HepG2 (cell line): ENCODE data around the gene ABHD17C. TPM values are rescaled to one million over a fixed set of nuclear protein-coding genes. Genes with fewer than 3 reads are reported as not detected.

Experiments used
- CCAR2 ChIP-seq: fragments of 200-400 bp; formaldehyde crosslinking; optimal IDR thresholded peaks from 2 replicates; pipeline ENCODE3; 2018; ENCODE audit warnings: low read depth, mild to moderate bottlenecking, low read length, moderate library complexity
- ESRRA ChIP-seq: sonication (generic); formaldehyde crosslinking; IDR thresholded peaks from 2 replicates; pipeline ENCODE4 v1.5.1; 2020; ENCODE audit warnings: mild to moderate bottlenecking, low read depth, missing genetic modification reagents
- HCFC1 ChIP-seq: fragments of 150-350 bp; IDR thresholded peaks from 2 replicates; pipeline ENCODE4 v1.6.1; 2014; ENCODE audit warnings: low read depth, low read length
- HES4 ChIP-seq: sonication (generic); formaldehyde crosslinking; IDR thresholded peaks from 2 replicates; pipeline ENCODE4 v1.9.0; 2021; ENCODE audit warnings: mild to moderate bottlenecking, missing genetic modification reagents, borderline replicate concordance
- HOXD1 ChIP-seq: sonication (generic); formaldehyde crosslinking; IDR thresholded peaks from 2 replicates; pipeline ENCODE4 v1.5.0; 2020; ENCODE audit warnings: missing genetic modification reagents
- NFYB ChIP-seq: sonication (generic); formaldehyde crosslinking; IDR thresholded peaks from 2 replicates; pipeline ENCODE4 v1.4.0; 2020; ENCODE audit warnings: missing genetic modification reagents
- RAD51 ChIP-seq: fragments of 450-650 bp; IDR thresholded peaks from 2 replicates; pipeline ENCODE4 v1.6.1; 2016; ENCODE audit warnings: borderline replicate concordance
- SALL1 ChIP-seq: sonication (generic); formaldehyde crosslinking; IDR thresholded peaks from 2 replicates; pipeline ENCODE4 v1.8.0; 2022; ENCODE audit warnings: mild to moderate bottlenecking, missing genetic modification reagents
- ZFP90 ChIP-seq: sonication (generic); formaldehyde crosslinking; IDR thresholded peaks from 2 replicates; pipeline ENCODE4 v1.8.0; 2022; ENCODE audit warnings: missing genetic modification reagents, mild to moderate bottlenecking, inconsistent platforms, borderline replicate concordance
- ZNF207 ChIP-seq: fragments of 450-650 bp; IDR thresholded peaks from 2 replicates; pipeline ENCODE4 v1.6.1; 2016; ENCODE audit warnings: antibody characterized with exemption, borderline replicate concordance
- ZNF703 ChIP-seq: sonication (generic); formaldehyde crosslinking; IDR thresholded peaks from 2 replicates; pipeline ENCODE4 v1.5.1; 2020; ENCODE audit warnings: missing genetic modification reagents, mild to moderate bottlenecking, moderate library complexity, borderline replicate concordance
- ZSCAN20 ChIP-seq: sonication (generic); formaldehyde crosslinking; IDR thresholded peaks from 2 replicates; pipeline ENCODE4 v1.4.0; 2020; ENCODE audit warnings: missing genetic modification reagents, mild to moderate bottlenecking, borderline replicate concordance
- ZSCAN22 ChIP-seq: sonication (generic); formaldehyde crosslinking; IDR thresholded peaks from 2 replicates; pipeline ENCODE4 v1.4.0; 2020; ENCODE audit warnings: mild to moderate bottlenecking, missing genetic modification reagents
- polyA plus RNA-seq, 8 experiments: library from polyadenylated mRNA; depleted of rRNA in 3 of 8; stranded (reverse) in 7 of 8; unstranded in 1 of 8; fragments of >200 nt; fragmentation: Illumina TruSeq in 4 of 8; extraction: Trizol in 4 of 8; gene quantifications; 2 replicates each; pipeline versions ENCODE4 v1.2.1 to v1.2.3, GENCODE V29; 2011 to 2016; ENCODE audit warnings: low read depth in 4 of 8, missing spikeins in 1 of 8, mixed read lengths in 1 of 8; ENCODE audit not compliant: insufficient read depth in 1 of 8
- total RNA-seq, 5 experiments: library from RNA; depleted of rRNA; stranded (reverse); fragments of >200 nt; fragmentation: Illumina TruSeq; extraction: Trizol; gene quantifications; 2 replicates each; pipeline ENCODE4 v1.2.3, GENCODE V29; 2016; ENCODE audit warnings: low read depth in 1 of 5
- TF ChIP-seq, protein P1 (sequence below): sonication (generic); formaldehyde crosslinking; IDR thresholded peaks from 2 replicates; pipeline ENCODE4 v1.4.0; 2020; ENCODE audit warnings: mild to moderate bottlenecking, missing genetic modification reagents, borderline replicate concordance
- TF ChIP-seq, protein P2 (sequence below): fragments of 450-650 bp; IDR thresholded peaks from 2 replicates; pipeline ENCODE4 v1.6.1; 2017; ENCODE audit warnings: mild to moderate bottlenecking
- TF ChIP-seq, protein P3 (sequence below): sonication (generic); formaldehyde crosslinking; conservative IDR thresholded peaks from 2 replicates; pipeline ENCODE4 v1.4.0; 2020; ENCODE audit warnings: missing genetic modification reagents
- TF ChIP-seq, protein P4 (sequence below): sonication (generic); formaldehyde crosslinking; IDR thresholded peaks from 2 replicates; pipeline ENCODE4 v1.4.0; 2020; ENCODE audit warnings: mild to moderate bottlenecking, missing genetic modification reagents
- TF ChIP-seq, protein P5 (sequence below): sonication (generic); formaldehyde crosslinking; IDR thresholded peaks from 2 replicates; pipeline ENCODE4 v1.8.0; 2022; ENCODE audit warnings: missing genetic modification reagents, mild to moderate bottlenecking, borderline replicate concordance
- TF ChIP-seq, protein P6 (sequence below): sonication (generic); formaldehyde crosslinking; IDR thresholded peaks from 2 replicates; pipeline ENCODE4 v1.4.0; 2020; ENCODE audit warnings: missing genetic modification reagents; ENCODE audit errors: not compliant biosample characterization

The ABHD17C gene
- total and polyA plus RNA-seq, 2 of the 13 experiments (the other 11 are each of a cell fraction or from before 2014, with no cell fraction given), result 2.9 to 3.9 TPM

DNA sequence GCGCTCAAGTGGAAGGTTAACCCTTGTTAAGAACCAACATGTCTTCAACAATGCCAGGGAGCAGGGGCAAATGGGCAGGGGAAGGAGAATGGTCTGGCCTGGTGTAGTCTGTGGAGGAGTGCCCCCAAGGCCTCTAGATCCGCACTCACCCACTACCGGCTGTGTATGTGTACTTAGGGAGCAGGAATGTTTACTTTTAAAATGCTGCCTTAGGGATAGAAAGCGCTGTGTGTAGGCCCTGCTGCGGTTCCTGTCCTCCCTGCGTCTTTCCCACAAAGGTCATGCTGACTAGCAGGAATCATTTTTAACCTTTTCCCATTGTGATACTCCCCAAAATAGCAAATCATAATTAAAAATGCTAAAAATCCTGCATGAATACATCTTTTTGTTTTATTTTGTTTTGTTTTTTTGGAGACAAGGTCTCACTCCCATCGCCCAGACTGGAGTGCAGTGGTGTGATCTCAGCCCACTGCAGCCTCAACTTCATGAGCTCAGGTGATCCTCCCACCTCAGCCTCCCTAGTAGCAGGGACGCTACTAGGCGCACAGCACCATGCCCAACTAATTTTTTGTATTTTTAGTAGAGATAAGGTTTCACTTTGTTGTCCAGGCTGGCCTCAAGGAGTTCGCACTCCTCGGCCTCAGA, 48.2 kb downstream of the ABHD17C start (continued):
- TF ChIP-seq ZFP90 (CRISPR knock-in tag) (no peak), HCFC1 (no peak), ZNF703 (no peak), CCAR2 (no peak), ZSCAN22 (CRISPR knock-in tag) (no peak), ESRRA (CRISPR knock-in tag) (no peak), ZNF207 (no peak), HES4 (CRISPR knock-in tag) (no peak), HOXD1 (no peak), ZSCAN20 (CRISPR knock-in tag) (no peak), RAD51 (no peak), NFYB (CRISPR knock-in tag) (no peak), SALL1 (CRISPR knock-in tag) (peak; percentile 49)
- TF ChIP-seq, protein P1, sequence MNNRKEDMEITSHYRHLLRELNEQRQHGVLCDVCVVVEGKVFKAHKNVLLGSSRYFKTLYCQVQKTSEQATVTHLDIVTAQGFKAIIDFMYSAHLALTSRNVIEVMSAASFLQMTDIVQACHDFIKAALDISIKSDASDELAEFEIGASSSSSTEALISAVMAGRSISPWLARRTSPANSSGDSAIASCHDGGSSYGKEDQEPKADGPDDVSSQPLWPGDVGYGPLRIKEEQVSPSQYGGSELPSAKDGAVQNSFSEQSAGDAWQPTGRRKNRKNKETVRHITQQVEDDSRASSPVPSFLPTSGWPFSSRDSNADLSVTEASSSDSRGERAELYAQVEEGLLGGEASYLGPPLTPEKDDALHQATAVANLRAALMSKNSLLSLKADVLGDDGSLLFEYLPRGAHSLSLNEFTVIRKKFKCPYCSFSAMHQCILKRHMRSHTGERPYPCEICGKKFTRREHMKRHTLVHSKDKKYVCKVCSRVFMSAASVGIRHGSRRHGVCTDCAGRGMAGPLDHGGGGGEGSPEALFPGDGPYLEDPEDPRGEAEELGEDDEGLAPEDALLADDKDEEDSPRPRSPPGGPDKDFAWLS (CRISPR knock-in tag), result no peak
- TF ChIP-seq, protein P2, sequence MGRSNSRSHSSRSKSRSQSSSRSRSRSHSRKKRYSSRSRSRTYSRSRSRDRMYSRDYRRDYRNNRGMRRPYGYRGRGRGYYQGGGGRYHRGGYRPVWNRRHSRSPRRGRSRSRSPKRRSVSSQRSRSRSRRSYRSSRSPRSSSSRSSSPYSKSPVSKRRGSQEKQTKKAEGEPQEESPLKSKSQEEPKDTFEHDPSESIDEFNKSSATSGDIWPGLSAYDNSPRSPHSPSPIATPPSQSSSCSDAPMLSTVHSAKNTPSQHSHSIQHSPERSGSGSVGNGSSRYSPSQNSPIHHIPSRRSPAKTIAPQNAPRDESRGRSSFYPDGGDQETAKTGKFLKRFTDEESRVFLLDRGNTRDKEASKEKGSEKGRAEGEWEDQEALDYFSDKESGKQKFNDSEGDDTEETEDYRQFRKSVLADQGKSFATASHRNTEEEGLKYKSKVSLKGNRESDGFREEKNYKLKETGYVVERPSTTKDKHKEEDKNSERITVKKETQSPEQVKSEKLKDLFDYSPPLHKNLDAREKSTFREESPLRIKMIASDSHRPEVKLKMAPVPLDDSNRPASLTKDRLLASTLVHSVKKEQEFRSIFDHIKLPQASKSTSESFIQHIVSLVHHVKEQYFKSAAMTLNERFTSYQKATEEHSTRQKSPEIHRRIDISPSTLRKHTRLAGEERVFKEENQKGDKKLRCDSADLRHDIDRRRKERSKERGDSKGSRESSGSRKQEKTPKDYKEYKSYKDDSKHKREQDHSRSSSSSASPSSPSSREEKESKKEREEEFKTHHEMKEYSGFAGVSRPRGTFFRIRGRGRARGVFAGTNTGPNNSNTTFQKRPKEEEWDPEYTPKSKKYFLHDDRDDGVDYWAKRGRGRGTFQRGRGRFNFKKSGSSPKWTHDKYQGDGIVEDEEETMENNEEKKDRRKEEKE, result no peak
- TF ChIP-seq, protein P3, sequence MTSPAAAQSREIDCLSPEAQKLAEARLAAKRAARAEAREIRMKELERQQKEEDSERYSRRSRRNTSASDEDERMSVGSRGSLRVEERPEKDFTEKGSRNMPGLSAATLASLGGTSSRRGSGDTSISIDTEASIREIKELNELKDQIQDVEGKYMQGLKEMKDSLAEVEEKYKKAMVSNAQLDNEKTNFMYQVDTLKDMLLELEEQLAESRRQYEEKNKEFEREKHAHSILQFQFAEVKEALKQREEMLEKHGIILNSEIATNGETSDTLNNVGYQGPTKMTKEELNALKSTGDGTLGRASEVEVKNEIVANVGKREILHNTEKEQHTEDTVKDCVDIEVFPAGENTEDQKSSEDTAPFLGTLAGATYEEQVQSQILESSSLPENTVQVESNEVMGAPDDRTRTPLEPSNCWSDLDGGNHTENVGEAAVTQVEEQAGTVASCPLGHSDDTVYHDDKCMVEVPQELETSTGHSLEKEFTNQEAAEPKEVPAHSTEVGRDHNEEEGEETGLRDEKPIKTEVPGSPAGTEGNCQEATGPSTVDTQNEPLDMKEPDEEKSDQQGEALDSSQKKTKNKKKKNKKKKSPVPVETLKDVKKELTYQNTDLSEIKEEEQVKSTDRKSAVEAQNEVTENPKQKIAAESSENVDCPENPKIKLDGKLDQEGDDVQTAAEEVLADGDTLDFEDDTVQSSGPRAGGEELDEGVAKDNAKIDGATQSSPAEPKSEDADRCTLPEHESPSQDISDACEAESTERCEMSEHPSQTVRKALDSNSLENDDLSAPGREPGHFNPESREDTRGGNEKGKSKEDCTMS (CRISPR knock-in tag), result no peak
- TF ChIP-seq, protein P4, sequence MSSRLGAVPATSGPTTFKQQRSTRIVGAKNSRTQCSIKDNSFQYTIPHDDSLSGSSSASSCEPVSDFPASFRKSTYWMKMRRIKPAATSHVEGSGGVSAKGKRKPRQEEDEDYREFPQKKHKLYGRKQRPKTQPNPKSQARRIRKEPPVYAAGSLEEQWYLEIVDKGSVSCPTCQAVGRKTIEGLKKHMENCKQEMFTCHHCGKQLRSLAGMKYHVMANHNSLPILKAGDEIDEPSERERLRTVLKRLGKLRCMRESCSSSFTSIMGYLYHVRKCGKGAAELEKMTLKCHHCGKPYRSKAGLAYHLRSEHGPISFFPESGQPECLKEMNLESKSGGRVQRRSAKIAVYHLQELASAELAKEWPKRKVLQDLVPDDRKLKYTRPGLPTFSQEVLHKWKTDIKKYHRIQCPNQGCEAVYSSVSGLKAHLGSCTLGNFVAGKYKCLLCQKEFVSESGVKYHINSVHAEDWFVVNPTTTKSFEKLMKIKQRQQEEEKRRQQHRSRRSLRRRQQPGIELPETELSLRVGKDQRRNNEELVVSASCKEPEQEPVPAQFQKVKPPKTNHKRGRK (CRISPR knock-in tag), result no peak
- TF ChIP-seq, protein P5, sequence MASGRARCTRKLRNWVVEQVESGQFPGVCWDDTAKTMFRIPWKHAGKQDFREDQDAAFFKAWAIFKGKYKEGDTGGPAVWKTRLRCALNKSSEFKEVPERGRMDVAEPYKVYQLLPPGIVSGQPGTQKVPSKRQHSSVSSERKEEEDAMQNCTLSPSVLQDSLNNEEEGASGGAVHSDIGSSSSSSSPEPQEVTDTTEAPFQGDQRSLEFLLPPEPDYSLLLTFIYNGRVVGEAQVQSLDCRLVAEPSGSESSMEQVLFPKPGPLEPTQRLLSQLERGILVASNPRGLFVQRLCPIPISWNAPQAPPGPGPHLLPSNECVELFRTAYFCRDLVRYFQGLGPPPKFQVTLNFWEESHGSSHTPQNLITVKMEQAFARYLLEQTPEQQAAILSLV (CRISPR knock-in tag), result no peak
- TF ChIP-seq, protein P6, sequence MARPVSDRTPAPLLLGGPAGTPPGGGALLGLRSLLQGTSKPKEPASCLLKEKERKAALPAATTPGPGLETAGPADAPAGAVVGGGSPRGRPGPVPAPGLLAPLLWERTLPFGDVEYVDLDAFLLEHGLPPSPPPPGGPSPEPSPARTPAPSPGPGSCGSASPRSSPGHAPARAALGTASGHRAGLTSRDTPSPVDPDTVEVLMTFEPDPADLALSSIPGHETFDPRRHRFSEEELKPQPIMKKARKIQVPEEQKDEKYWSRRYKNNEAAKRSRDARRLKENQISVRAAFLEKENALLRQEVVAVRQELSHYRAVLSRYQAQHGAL (CRISPR knock-in tag), result no peak
